GM18499 (cell line): ENCODE measurements around the gene CIZ1.

ENCODE experiments used
- ATAC-seq: cut with Tn5 transposase; IDR thresholded peaks from one replicate; pipeline ENCODE4 v1.9.1; 2021; ENCODE audit warnings: moderate number of reproducible peaks; ENCODE audit not compliant: insufficient read depth, unreplicated experiment

Gene CIZ1

DNA sequence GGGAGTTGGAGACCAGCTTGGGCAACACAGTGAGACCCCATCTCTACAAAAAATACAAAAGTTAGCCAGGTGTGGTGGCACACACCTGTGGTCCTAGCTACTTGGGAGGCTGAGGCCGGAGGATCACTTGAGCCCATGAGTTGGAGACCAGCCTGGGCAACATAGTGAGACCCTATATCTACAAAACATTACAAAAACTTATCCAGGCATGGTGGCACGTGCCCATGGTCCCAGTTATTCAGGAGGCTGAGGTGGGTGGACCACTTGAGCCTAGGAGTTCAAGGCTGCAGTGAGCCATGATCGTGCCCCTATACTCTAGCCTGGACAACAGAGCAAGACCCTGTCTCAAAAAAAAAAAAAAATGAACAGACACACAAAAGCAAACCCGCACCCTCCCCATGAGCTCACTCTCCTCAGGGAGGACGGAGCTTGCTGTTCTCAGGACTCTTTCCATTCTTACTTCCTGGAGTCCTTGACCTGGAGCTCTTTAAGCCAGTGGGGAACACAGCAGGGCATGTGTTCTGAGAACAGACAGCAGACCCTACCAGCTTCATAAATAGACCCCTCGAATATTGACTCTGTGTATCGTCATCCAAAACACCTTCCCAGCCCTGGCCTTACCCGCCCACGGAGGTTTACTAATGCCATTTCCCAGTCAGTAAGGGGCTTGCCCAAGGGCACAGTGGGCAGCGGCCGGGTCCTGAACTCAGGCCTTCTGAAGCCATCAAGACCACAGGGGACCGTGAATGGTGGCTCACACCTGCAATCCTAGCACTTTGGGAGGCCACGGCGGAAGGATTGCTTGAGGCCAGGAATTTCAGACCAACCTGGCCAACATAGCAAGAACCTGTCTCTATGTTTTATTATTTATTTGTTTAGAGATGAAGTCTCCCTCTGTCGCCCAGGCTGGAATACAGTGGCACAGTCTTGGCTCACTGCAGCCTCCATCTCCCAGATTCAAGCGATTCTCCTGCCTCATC is 75.0 kb downstream of the CIZ1 start:
- ATAC-seq = no peak
